Activated naive CD4-positive, alpha-beta T cell treated with anti-CD3 and anti-CD28 coated beads, Interleukin-2, amount 50 U/mL, for 24 hours (primary cell): Measurements from ENCODE around the gene HNRNPH2.

Experiments
- H3K27ac Mint-ChIP-seq: one replicate; pipeline ENCODE4 v1.8.0; 2021; ENCODE audit warnings: mild to moderate bottlenecking, mixed read lengths
- H3K27me3 Mint-ChIP-seq: one replicate; pipeline ENCODE4 v1.8.0; 2021; ENCODE audit warnings: mixed read lengths
- H3K36me3 Mint-ChIP-seq: one replicate; pipeline ENCODE4 v1.8.0; 2021; ENCODE audit warnings: mixed read lengths
- H3K4me1 Mint-ChIP-seq: one replicate; pipeline ENCODE4 v1.8.0; 2021; ENCODE audit warnings: mixed read lengths
- H3K4me3 Mint-ChIP-seq: one replicate; pipeline ENCODE4 v1.8.0; 2021; ENCODE audit warnings: mild to moderate bottlenecking, mixed read lengths
- H3K9me3 Mint-ChIP-seq: one replicate; pipeline ENCODE4 v1.8.0; 2021; ENCODE audit warnings: mixed read lengths

Gene HNRNPH2

GRCh38 chrX:101416691-101417090, 8.7 kb downstream of the HNRNPH2 start:
- Mint-ChIP-seq H3K36me3 (peaks cover 4% of the 10 kb centered on the region), H3K4me1 (peaks cover 63% of the 10 kb centered on the region), H3K27me3 (no peaks in the 10 kb centered on the region), H3K27ac (no peak overlapping the region), H3K9me3 (no peaks in the 10 kb centered on the region), H3K4me3 (peak overlapping the region; percentile 40)

- H3K27me3 Mint-ChIP-seq: no peaks in the 10 kb centered on the region
Measured at GRCh38 chrX:101417190-101417589, 9.2 kb downstream of the HNRNPH2 start.

GRCh38 chrX:101417981-101418841, 10.2 kb downstream of the HNRNPH2 start:
- no peaks in the 10 kb centered on the region for H3K36me3 Mint-ChIP-seq
- no peaks in the 10 kb centered on the region for H3K9me3 Mint-ChIP-seq
- H3K4me1 Mint-ChIP-seq: peaks cover 48% of the 10 kb centered on the region
- no peaks in the 10 kb centered on the region for H3K27me3 Mint-ChIP-seq
- H3K4me3 Mint-ChIP-seq: peak overlapping the region; percentile 82
- peak overlapping the region; percentile 97 for H3K27ac Mint-ChIP-seq

More at GRCh38 chrX:101417190-101417589, 9.2 kb downstream of the HNRNPH2 start:
- Mint-ChIP-seq H3K9me3 (no peaks in the 10 kb centered on the region), H3K36me3 (peaks cover 4% of the 10 kb centered on the region), H3K27ac (peak overlapping the region; percentile 97), H3K4me3 (peak overlapping the region; percentile 82), H3K4me1 (peaks cover 58% of the 10 kb centered on the region)

- no peaks in the 10 kb centered on the region for H3K36me3 Mint-ChIP-seq
- peak overlapping the region; percentile 74 for H3K27ac Mint-ChIP-seq
- H3K4me3 Mint-ChIP-seq: peak overlapping the region; percentile 63
- no peaks in the 10 kb centered on the region for H3K27me3 Mint-ChIP-seq
- no peaks in the 10 kb centered on the region for H3K9me3 Mint-ChIP-seq
- peaks cover 45% of the 10 kb centered on the region for H3K4me1 Mint-ChIP-seq
Measured at GRCh38 chrX:101419489-101419888, 11.5 kb downstream of the HNRNPH2 start.

- peaks cover 16% of the 10 kb centered on the region for H3K4me1 Mint-ChIP-seq
- no peaks in the 10 kb centered on the region for H3K27me3 Mint-ChIP-seq
- H3K9me3 Mint-ChIP-seq: no peaks in the 10 kb centered on the region
- no peak overlapping the region for H3K4me3 Mint-ChIP-seq
- H3K27ac Mint-ChIP-seq: no peak overlapping the region
- H3K36me3 Mint-ChIP-seq: peaks cover 13% of the 10 kb centered on the region
Measured at GRCh38 chrX:101427954-101428353, 19.9 kb downstream of the HNRNPH2 start.

GRCh38 chrX:101429934-101430333, 21.9 kb downstream of the HNRNPH2 start:
- Mint-ChIP-seq H3K4me3 (no peak overlapping the region), H3K36me3 (peaks cover 11% of the 10 kb centered on the region), H3K27ac (peak overlapping the region; percentile 55), H3K27me3 (no peaks in the 10 kb centered on the region), H3K4me1 (peaks cover 15% of the 10 kb centered on the region), H3K9me3 (no peaks in the 10 kb centered on the region)

GRCh38 chrX:101430457-101431078, 22.5 kb downstream of the HNRNPH2 start:
- no peaks in the 10 kb centered on the region for H3K27me3 Mint-ChIP-seq
- H3K36me3 Mint-ChIP-seq: peaks cover 7% of the 10 kb centered on the region
- peaks cover 12% of the 10 kb centered on the region for H3K4me1 Mint-ChIP-seq
- H3K9me3 Mint-ChIP-seq: no peaks in the 10 kb centered on the region
- H3K4me3 Mint-ChIP-seq: no peak overlapping the region
- H3K27ac Mint-ChIP-seq: no peak overlapping the region

- Mint-ChIP-seq H3K27me3 (no peaks in the 10 kb centered on the region), H3K4me3 (no peak overlapping the region), H3K4me1 (no peaks in the 10 kb centered on the region), H3K36me3 (peaks cover 17% of the 10 kb centered on the region), H3K9me3 (no peaks in the 10 kb centered on the region), H3K27ac (no peak overlapping the region)
Measured at GRCh38 chrX:101442085-101442484, 34.1 kb downstream of the HNRNPH2 start.

GRCh38 chrX:101449279-101449678, 41.3 kb downstream of the HNRNPH2 start:
- H3K27me3 Mint-ChIP-seq: no peaks in the 10 kb centered on the region
- H3K4me1 Mint-ChIP-seq: no peaks in the 10 kb centered on the region
- no peak overlapping the region for H3K27ac Mint-ChIP-seq
- H3K4me3 Mint-ChIP-seq: no peak overlapping the region
- H3K9me3 Mint-ChIP-seq: peaks cover 4% of the 10 kb centered on the region
- peaks cover 24% of the 10 kb centered on the region for H3K36me3 Mint-ChIP-seq

GRCh38 chrX:101450085-101450484, 42.1 kb downstream of the HNRNPH2 start:
- Mint-ChIP-seq H3K4me1 (no peaks in the 10 kb centered on the region), H3K27me3 (no peaks in the 10 kb centered on the region), H3K4me3 (no peak overlapping the region), H3K27ac (no peak overlapping the region), H3K36me3 (peaks cover 25% of the 10 kb centered on the region), H3K9me3 (peaks cover 4% of the 10 kb centered on the region)

GRCh38 chrX:101450961-101451360, 42.9 kb downstream of the HNRNPH2 start:
- H3K4me1 Mint-ChIP-seq: no peaks in the 10 kb centered on the region
- H3K36me3 Mint-ChIP-seq: peaks cover 25% of the 10 kb centered on the region
- no peak overlapping the region for H3K27ac Mint-ChIP-seq
- no peak overlapping the region for H3K4me3 Mint-ChIP-seq
- no peaks in the 10 kb centered on the region for H3K27me3 Mint-ChIP-seq
- H3K9me3 Mint-ChIP-seq: peaks cover 4% of the 10 kb centered on the region

GRCh38 chrX:101452056-101452455, 44.0 kb downstream of the HNRNPH2 start:
- H3K36me3 Mint-ChIP-seq: peaks cover 27% of the 10 kb centered on the region
- no peak overlapping the region for H3K27ac Mint-ChIP-seq
- H3K4me3 Mint-ChIP-seq: no peak overlapping the region
- no peaks in the 10 kb centered on the region for H3K4me1 Mint-ChIP-seq
- peaks cover 4% of the 10 kb centered on the region for H3K9me3 Mint-ChIP-seq
- no peaks in the 10 kb centered on the region for H3K27me3 Mint-ChIP-seq

- Mint-ChIP-seq H3K9me3 (no peaks in the 10 kb centered on the region), H3K4me3 (no peak overlapping the region), H3K36me3 (peaks cover 10% of the 10 kb centered on the region), H3K27me3 (no peaks in the 10 kb centered on the region), H3K4me1 (no peaks in the 10 kb centered on the region), H3K27ac (no peak overlapping the region)
Measured at GRCh38 chrX:101460669-101461068, 52.6 kb downstream of the HNRNPH2 start.

GRCh38 chrX:101462892-101463291, 54.9 kb downstream of the HNRNPH2 start:
- Mint-ChIP-seq H3K4me1 (no peaks in the 10 kb centered on the region), H3K4me3 (no peak overlapping the region), H3K9me3 (no peaks in the 10 kb centered on the region), H3K27me3 (no peaks in the 10 kb centered on the region), H3K36me3 (peaks cover 10% of the 10 kb centered on the region), H3K27ac (no peak overlapping the region)
